Measurements from ENCODE around the gene PCDHGA8.

- TF ChIP-seq CTCF (IDR thresholded peaks at IDR 0.05) (no peak), POLR2A (IDR thresholded peaks at IDR 0.05) (no peak)
These were observed 9.1 kb upstream of the PCDHGA8 start for GRCh38 chr5:141383345-141383744.
